ENCODE data around the gene IRF2BP2.

DNA sequence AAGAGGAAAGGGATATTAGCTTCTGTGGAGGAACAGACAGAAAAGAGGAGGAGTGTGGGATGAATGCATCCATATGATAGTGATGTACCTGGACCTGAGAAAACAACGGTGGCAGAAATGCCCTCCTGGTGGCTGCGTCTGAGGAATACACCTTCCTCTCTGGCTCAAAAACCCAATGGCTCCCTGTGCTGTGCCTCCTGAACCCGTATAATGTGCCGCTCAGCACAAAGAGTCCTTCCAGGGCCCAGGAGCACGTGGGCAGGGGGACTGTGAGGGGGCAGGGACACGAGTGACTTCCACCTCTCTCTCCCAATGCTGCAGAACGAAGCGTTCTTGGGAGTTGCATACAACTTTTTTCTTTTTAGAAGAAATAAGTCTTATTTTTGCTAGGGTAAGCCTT, 31.2 kb downstream of the IRF2BP2 start:
- TF ChIP-seq, protein P1, sequence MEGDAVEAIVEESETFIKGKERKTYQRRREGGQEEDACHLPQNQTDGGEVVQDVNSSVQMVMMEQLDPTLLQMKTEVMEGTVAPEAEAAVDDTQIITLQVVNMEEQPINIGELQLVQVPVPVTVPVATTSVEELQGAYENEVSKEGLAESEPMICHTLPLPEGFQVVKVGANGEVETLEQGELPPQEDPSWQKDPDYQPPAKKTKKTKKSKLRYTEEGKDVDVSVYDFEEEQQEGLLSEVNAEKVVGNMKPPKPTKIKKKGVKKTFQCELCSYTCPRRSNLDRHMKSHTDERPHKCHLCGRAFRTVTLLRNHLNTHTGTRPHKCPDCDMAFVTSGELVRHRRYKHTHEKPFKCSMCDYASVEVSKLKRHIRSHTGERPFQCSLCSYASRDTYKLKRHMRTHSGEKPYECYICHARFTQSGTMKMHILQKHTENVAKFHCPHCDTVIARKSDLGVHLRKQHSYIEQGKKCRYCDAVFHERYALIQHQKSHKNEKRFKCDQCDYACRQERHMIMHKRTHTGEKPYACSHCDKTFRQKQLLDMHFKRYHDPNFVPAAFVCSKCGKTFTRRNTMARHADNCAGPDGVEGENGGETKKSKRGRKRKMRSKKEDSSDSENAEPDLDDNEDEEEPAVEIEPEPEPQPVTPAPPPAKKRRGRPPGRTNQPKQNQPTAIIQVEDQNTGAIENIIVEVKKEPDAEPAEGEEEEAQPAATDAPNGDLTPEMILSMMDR (IDR thresholded peaks at IDR 0.05), result no peak
- no peak for TF ChIP-seq POLR2A (IDR thresholded peaks at IDR 0.05)

Measured in testis (tissue), 2 donors.